Endothelial cell (in vitro differentiated cells): ENCODE measurements around the gene MON2. TPM values are rescaled to one million over a fixed set of nuclear protein-coding genes. Genes with fewer than 3 reads are reported as not detected.
"Not testable (repeated sequence)": the region's sequence is repeated elsewhere in the genome, so short reads cannot be mapped to it uniquely, and the experiment has no call there.

Experiments
- DNase-seq: peaks from one replicate; pipeline ENCODE4 v3.0.0; 2021; ENCODE audit warnings: low spot score
- H3K27ac Mint-ChIP-seq: one replicate; pipeline ENCODE4 v1.8.0; 2021; ENCODE audit warnings: mixed read lengths, inconsistent platforms; ENCODE audit not compliant: unreplicated experiment
- H3K27me3 Mint-ChIP-seq: one replicate; pipeline ENCODE4 v1.8.0; 2021; ENCODE audit warnings: mild to moderate bottlenecking, moderate library complexity, mixed read lengths, inconsistent platforms; ENCODE audit not compliant: unreplicated experiment
- H3K36me3 Mint-ChIP-seq: one replicate; pipeline ENCODE4 v1.8.0; 2021; ENCODE audit warnings: mild to moderate bottlenecking, low read depth, mixed read lengths, inconsistent platforms; ENCODE audit not compliant: unreplicated experiment
- H3K4me1 Mint-ChIP-seq: one replicate; pipeline ENCODE4 v1.8.0; 2021; ENCODE audit warnings: mild to moderate bottlenecking, mixed read lengths, inconsistent platforms; ENCODE audit not compliant: unreplicated experiment
- H3K4me3 Mint-ChIP-seq: one replicate; pipeline ENCODE4 v1.8.0; 2021; ENCODE audit warnings: mild to moderate bottlenecking, mixed read lengths, inconsistent platforms; ENCODE audit not compliant: unreplicated experiment
- H3K9me3 Mint-ChIP-seq: one replicate; pipeline ENCODE4 v1.8.0; 2021; ENCODE audit warnings: mixed read lengths, inconsistent platforms; ENCODE audit not compliant: unreplicated experiment
- total RNA-seq: library from RNA; stranded (reverse); fragmentation: NEBNext Ultra II Directional; extraction: Animal tissue kit (Norgen Biotek cat#: 25700); gene quantifications from one replicate; pipeline ENCODE4 v1.2.1, GENCODE V29; 2021; ENCODE audit not compliant: unreplicated experiment
- TF ChIP-seq, protein P1 (sequence below): fragments of 200-600 bp; sonication (generic); IDR thresholded peaks from one replicate; pipeline ENCODE4 v1.5.0; 2021; ENCODE audit warnings: antibody characterized with exemption; ENCODE audit not compliant: unreplicated experiment

The MON2 gene
- total RNA-seq, 1 donor from 2014 or later: 31.9 TPM

DNA sequence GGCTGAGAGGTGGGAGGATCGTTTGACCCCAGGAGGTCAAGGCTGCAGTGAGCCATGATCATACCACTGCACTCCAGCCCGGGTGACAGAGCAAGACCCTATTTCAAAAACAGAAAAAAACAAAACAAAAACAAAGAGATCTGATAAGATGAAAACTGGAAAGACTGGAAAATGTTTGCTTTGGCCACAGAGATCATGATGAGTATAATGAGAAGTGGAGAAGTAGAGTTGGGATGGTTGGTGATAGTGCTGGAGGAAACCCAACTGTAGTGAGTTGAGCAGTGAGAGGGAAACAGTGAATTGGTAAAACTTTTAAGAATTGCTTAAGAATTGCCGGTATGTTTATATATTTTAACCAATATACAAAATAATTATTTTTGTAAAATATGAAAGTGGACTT is 39.2 kb downstream of the MON2 start:
- H3K36me3 Mint-ChIP-seq: peaks cover 35% of the 10 kb centered on the region
- no peaks in the 10 kb centered on the region for H3K27me3 Mint-ChIP-seq
- no peak for DNase-seq
- H3K4me1 Mint-ChIP-seq: no peaks in the 10 kb centered on the region
- TF ChIP-seq, protein P1, sequence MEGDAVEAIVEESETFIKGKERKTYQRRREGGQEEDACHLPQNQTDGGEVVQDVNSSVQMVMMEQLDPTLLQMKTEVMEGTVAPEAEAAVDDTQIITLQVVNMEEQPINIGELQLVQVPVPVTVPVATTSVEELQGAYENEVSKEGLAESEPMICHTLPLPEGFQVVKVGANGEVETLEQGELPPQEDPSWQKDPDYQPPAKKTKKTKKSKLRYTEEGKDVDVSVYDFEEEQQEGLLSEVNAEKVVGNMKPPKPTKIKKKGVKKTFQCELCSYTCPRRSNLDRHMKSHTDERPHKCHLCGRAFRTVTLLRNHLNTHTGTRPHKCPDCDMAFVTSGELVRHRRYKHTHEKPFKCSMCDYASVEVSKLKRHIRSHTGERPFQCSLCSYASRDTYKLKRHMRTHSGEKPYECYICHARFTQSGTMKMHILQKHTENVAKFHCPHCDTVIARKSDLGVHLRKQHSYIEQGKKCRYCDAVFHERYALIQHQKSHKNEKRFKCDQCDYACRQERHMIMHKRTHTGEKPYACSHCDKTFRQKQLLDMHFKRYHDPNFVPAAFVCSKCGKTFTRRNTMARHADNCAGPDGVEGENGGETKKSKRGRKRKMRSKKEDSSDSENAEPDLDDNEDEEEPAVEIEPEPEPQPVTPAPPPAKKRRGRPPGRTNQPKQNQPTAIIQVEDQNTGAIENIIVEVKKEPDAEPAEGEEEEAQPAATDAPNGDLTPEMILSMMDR: no peak
- H3K4me3 Mint-ChIP-seq: no peak overlapping the region
- no peaks in the 10 kb centered on the region for H3K9me3 Mint-ChIP-seq
- H3K27ac Mint-ChIP-seq: no peak overlapping the region

DNA sequence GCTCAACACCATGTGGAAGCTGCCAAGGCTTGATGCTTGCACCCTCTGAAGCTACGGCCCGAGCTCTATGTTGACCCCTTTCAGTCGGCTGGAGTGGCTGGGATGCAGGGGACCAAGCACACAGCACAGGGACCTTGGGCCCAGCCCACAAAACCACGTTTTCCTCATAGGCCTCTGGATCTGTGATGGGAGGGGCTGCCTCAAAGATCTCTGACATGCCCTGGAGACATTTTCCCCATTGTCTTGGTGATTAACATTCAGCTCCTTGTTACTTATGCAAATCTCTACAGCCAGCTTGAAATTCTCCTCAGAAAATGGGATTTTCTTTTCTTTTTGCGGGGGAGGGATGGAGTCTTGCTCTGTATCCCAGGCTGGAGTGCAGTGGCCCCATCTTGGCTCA is 46.3 kb downstream of the MON2 start:
- Mint-ChIP-seq H3K36me3 (peaks cover 63% of the 10 kb centered on the region), H3K4me3 (peak overlapping the region; percentile 56), H3K9me3 (peaks cover 18% of the 10 kb centered on the region), H3K27ac (no peak overlapping the region), H3K27me3 (peaks cover 4% of the 10 kb centered on the region), H3K4me1 (peaks cover 7% of the 10 kb centered on the region)
- TF ChIP-seq, protein P1: no peak
- DNase-seq: no peak

DNA sequence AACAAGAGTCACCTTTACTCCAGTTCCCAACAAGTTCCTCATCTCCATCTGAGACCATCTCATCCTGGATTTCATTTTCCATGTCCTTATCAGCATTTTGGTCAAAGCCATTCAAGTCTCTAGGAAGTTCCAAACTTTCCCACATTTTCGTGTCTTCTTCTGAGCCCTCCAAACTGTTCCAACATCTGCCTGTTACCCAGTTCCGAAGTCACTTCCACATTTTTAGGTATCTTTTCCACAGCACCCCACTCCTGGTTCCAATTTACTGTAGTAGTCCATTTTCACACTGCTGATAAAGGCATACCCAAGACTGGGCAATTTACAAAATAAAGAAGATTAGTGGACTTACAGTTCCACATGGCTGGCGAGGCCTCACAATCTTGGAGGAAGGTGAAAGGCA is 47.5 kb downstream of the MON2 start:
- not testable (repeated sequence) for H3K27ac Mint-ChIP-seq, H3K27me3 Mint-ChIP-seq, DNase-seq
- peaks cover 57% of the 10 kb centered on the region for H3K36me3 Mint-ChIP-seq
- peak overlapping the region; percentile 82 for H3K4me3 Mint-ChIP-seq
- H3K4me1 Mint-ChIP-seq: peaks cover 18% of the 10 kb centered on the region
- H3K9me3 Mint-ChIP-seq: peaks cover 18% of the 10 kb centered on the region

DNA sequence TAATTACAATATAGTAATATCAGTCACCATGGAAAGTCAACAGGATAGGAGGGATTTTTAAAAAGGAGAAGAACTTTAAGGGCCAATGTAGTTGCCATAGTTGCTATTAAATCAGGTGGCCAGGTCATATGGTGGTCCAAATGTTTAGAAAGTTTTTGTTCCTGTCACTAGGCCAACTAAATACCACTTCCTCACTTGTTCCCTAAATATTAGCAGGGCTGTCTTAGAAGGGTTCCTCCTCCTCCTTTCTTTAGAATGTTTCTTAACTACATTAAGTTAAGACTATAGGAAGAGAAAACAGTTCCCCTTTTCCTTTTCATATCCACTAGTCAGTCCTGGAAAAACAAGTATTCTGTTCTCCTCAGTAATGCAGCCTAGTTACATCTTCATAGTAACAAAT is 50.3 kb downstream of the MON2 start:
- H3K27me3 Mint-ChIP-seq: peaks cover 9% of the 10 kb centered on the region
- TF ChIP-seq, protein P1: no peak
- DNase-seq: no peak
- no peak overlapping the region for H3K27ac Mint-ChIP-seq
- no peak overlapping the region for H3K4me3 Mint-ChIP-seq
- H3K36me3 Mint-ChIP-seq: peaks cover 32% of the 10 kb centered on the region
- H3K4me1 Mint-ChIP-seq: peaks cover 18% of the 10 kb centered on the region
- peaks cover 8% of the 10 kb centered on the region for H3K9me3 Mint-ChIP-seq

DNA sequence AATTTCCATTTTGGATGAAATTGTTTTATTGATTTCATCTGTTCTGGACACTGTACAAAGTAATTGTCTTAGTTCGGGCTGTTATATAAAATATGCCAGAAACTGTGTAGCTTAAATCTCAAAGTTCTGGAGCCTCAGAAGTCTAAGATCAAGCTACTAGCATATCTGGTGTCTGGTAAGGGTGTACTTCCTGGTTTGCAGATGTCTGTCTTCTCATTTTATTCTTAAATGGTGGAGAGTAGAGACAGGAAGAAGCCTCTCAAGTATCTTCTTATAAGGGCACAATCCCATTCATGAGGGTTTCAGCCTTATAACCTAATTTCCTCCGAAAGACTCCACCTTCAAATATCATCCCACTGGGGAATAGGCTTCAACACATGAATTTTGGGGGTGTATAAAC is 51.3 kb downstream of the MON2 start:
- Mint-ChIP-seq H3K4me1 (peaks cover 18% of the 10 kb centered on the region), H3K27ac (no peak overlapping the region), H3K27me3 (peaks cover 9% of the 10 kb centered on the region), H3K36me3 (peaks cover 23% of the 10 kb centered on the region), H3K9me3 (peaks cover 6% of the 10 kb centered on the region), H3K4me3 (no peak overlapping the region)
- TF ChIP-seq, protein P1: no peak
- DNase-seq: no peak

DNA sequence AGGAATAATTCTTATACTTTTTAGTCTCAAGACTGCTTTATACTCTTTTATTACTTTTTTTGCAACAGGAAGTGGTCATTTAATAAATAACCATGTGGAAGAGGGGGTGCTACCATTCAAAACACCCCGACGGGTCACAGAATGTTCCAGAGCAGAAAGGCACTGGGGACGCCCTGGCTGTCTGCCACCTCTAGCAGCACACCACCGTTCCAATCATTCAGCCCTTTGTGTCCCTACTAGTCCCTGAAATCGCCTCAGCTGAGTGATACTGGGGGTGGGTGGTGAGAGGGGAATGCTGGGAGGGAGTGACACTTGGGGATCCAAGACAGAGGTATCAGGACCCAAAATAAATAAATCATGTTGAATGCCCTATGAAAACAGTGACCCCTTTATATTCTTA is 52.4 kb downstream of the MON2 start:
- Mint-ChIP-seq H3K27me3 (peaks cover 6% of the 10 kb centered on the region), H3K36me3 (peaks cover 13% of the 10 kb centered on the region), H3K4me3 (no peak overlapping the region), H3K27ac (no peak overlapping the region), H3K4me1 (peaks cover 18% of the 10 kb centered on the region), H3K9me3 (peaks cover 3% of the 10 kb centered on the region)
- TF ChIP-seq, protein P1: no peak
- no peak for DNase-seq
